Measurements from ENCODE around the gene LIG4. TPM values are rescaled to one million over a fixed set of nuclear protein-coding genes. Genes with fewer than 3 reads are reported as not detected.
"Not testable (repeated sequence)": the region's sequence is repeated elsewhere in the genome, so short reads cannot be mapped to it uniquely, and the experiment has no call there.

LIG4 gene
- 1 to 10 TPM; 2.2 to 5.2 (median 4.6) TPM for polyA plus RNA-seq

DNA sequence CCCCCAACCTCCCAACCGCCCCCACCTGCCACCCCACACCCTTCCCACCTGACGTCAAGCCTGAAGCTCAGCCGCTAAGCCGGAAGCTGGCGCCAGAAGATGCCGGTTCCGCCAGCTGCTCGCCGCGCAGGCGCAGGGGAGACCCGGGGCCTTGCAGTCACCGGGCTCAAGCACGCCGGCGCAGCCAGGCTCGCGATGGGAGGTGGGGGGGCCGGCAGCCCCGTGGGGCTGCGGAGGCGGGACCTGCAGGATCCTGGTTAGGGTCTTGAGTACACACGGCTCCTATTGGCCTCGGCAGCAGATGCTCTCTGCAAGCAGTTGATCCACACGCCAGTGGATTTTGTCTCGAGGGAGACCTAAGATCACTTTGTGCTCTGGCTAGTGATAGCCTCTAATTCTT, at the start of gene LIG4:
LIG4 (minus strand) TSS at position 101 of the 400 bp plus-strand sequence. CDS start 4,268 bp downstream, outside the sequence.
- 0% methylated on average over 23 to 25 of the region's 26 CpGs for WGBS, 3 donors
- H3K27ac ChIP-seq (ENCODE audit: low read depth, low read length) = no peak within 1 kb of the TSS

DNA sequence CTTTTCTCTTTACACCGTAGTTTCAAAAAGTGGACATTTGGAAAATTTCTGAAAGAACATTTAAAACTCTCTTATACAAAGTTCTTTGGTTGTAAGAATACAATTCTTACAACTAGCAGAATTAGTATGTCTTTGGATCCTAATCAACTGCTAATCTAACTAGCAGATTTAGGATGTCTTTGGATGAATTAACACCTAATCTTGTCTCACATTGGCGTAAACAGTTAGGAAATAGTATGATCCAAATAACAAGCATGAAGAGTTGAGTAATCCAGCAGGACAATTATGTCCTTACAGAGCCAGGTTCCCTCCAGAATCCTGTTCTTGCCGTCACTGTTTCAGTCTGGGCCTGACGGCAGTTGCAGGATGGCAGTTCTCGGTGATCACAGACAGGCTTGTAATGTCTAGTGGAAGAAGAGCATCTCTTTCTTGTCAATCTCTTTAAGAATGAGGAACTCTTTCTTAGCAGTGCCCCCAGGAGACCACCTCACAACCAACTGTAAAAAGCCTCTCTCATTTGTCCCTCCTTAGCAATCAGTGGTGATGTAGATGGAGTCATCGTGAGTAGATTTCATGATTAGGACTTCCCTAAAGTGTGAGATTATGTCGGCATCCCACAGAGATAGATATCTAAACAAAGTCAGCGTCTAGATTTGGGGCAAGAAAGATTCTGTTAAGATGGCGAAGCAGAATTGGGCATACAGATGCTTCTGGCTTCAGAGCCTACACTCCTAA, 48.5 kb upstream of the LIG4 start:
- 84 to 95% (median 85%) methylated on average over 9 of the region's 9 CpGs for WGBS, 3 donors
- H3K27ac ChIP-seq (ENCODE audit: low read depth, low read length) = no peak overlapping the region

GRCh38 chr13:108257248-108257647, 41.9 kb upstream of the LIG4 start:
- 37 to 76% (median 64%) methylated on average over 2 of the region's 2 CpGs for WGBS, 3 donors
- no peak overlapping the region for H3K27ac ChIP-seq (ENCODE audit: low read depth, low read length)

GRCh38 chr13:108249150-108249549, 33.8 kb upstream of the LIG4 start:
- WGBS, 3 donors = 71 to 74% (median 72%) methylated on average over 4 of the region's 4 CpGs
- H3K27ac ChIP-seq (ENCODE audit: low read depth, low read length) = no peak overlapping the region

DNA sequence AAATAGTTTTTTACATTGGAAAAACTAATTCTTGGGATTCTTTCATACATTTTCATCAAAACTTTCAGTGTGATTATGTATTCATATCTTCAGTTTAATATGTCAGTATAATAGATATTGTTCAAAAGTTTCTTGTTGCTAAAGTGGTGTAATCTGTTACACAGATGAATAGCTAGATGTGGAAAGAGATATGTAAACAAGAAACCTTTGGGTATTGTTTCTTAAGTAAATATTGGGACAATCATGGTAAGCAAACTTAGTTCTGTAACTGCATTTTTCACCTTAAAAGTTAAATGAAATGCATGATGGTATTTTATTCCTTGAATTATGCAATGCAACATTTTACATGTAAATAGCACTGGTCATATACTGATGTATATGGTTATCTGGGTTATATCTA, 15.0 kb upstream of the LIG4 start:
- H3K27ac ChIP-seq (ENCODE audit: low read depth, low read length) = no peak overlapping the region

DNA sequence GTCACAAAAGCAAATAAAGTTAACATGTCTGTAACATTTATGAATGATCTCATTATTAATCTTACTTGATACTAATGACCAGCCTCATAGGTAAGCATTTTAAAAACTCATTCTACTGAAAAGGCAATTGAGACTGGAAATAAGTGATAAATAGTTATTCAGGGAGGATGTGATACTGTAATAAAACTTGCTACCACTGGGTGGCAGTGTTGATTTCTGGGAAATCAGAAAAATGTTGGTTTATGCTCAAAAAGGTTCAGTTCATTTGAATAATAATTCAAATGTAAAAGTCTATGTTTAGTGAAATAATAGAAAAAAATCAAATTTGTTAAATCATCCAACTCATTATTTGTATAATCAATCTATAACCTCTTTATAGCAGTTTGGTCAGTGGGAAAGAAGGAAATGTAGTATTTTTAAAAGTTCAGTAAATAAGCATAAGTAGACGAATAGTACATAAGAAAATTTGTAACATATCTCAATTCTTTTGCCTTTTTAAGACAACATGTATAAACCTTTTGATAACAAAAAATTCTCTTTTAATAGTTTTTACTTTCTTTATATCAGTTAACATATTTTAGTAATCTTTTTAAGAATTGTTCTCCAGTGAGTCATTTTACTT, 12.4 kb upstream of the LIG4 start:
- WGBS, 3 donors = 65 to 93% (median 83%) methylated on average over 1 of the region's 1 CpG
- H3K27ac ChIP-seq (ENCODE audit: low read depth, low read length) = no peak overlapping the region

- 11 to 14% (median 11%) methylated on average over 1 of the region's 1 CpG for WGBS, 3 donors
- H3K27ac ChIP-seq (ENCODE audit: low read depth, low read length) = no peak overlapping the region
Measured at GRCh38 chr13:108226184-108226583, 10.8 kb upstream of the LIG4 start.

DNA sequence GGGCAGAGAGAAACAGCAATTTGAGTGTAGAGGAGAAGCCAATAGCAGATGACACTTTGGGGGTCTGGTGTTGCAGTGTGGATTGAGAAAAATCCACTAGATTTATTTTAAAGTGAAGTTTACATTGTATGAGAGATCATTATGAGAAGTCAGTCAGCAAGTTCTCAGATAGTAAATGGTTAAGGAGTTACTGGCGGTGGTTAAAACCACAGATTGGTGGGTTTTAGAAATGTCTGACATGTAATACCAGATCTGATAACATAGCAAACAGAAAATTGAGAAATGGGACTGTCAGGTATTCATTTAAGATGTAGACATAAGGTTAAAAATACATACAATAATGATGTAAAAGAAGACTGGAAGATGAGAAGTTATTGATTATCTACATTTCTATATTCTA, 10.1 kb upstream of the LIG4 start:
- H3K27ac ChIP-seq (ENCODE audit: low read depth, low read length) = no peak overlapping the region
- WGBS, 3 donors = 38 to 69% (median 55%) methylated on average over 1 of the region's 1 CpG

DNA sequence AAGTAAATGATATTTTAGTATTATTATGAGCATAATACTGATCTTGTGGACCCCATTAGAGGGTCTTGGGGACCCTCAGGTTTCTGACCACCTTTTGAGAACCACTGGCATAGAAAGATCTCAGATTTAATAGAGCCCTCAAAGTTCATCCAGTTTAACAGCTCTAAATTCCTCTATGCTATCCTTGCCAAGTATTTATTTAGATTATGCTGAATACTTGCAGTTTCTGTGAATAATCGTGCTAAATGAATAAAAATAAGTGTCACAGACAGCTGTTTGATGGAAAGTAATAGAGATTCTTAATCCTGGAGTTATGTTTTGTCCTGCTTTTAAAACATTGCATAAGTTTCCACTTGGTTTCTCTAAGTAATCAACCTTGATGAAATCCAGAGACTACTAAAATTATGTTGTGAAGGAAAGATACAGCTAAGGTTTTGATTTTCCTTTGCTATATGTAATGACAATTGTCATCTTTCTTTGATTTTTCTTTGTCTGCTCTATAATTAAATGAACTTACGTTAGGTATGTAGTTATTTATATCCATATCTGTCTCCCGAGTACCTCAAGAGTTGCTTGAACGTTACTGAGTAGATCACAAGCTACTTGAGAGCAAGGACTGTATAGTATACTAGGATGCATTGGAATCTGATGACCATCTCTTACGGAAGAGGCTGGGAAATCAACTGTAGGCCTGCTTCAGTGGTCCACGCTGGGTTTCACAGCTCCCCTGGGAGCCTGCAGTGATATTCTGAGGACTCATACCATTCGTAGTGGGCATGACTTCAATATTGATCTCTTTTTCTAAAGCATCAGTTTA, 8.6 kb upstream of the LIG4 start:
- 79 to 84% (median 81%) methylated on average over 7 of the region's 7 CpGs for WGBS, 3 donors
- no peak overlapping the region for H3K27ac ChIP-seq (ENCODE audit: low read depth, low read length)

GRCh38 chr13:108220041-108220440, 4.7 kb upstream of the LIG4 start:
- H3K27ac ChIP-seq (ENCODE audit: low read depth, low read length) = no peak overlapping the region
- WGBS, 3 donors = 21 to 45% (median 41%) methylated on average over 1 of the region's 1 CpG

GRCh38 chr13:108218044-108218974, 3.0 kb upstream of the LIG4 start, which contains the start of gene ABHD13:
ABHD13 (plus strand) TSS chr13:108218392; CDS start chr13:108229219, 10,827 bp downstream.
- H3K27ac ChIP-seq (ENCODE audit: low read depth, low read length) = no peak within 1 kb of the TSS
- WGBS, 3 donors = 0 to 1% (median 0%) methylated on average over 78 to 93 of the region's 93 CpGs

DNA sequence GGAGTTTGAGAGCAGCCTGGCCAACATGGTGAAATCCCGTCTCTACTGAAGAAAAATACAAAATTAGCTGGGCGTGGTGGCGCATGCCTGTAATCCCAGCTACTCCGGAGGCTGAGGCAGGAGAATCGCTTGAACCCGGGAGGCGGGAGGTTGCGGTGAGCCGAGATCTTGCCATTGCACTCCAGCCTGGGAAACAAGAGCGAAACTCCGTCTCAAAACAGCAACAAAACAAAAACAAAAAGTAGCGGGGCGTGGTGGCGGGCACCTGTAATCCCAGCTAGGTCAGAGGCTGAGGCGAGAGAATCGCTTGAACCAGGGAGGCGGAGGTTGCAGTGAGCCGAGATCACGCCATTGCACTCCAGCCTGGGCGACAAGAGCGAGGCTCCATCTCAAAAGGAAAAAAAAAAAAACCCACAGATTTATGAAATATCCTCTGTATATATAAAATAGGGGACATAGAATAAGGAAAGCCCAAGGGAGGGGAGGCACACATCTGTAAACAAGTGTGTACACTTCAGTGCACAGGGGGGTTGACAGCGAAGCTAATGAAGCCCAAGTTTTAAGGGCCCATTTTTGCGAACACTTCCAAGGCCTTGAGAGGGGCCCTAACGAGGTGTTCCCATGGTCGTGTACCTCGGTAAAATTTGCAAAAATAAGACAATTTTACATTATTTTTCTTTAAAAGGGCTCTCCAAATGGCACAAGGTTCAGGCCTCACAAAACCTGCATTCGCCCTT, 2.1 kb upstream of the LIG4 start:
- not testable (repeated sequence) for H3K27ac ChIP-seq (ENCODE audit: low read depth, low read length)
- WGBS, 3 donors = 69 to 70% (median 70%) methylated on average over 27 of the region's 27 CpGs

- WGBS, 3 donors = 8 to 24% (median 18%) methylated on average over 27 to 41 of the region's 41 CpGs
- H3K27ac ChIP-seq (ENCODE audit: low read depth, low read length) = no peak overlapping the region
Measured at GRCh38 chr13:108214441-108215271, 680 bp downstream of the LIG4 start.

- no peak overlapping the region for H3K27ac ChIP-seq (ENCODE audit: low read depth, low read length)
- WGBS, 3 donors = 56 to 75% (median 74%) methylated on average over 5 of the region's 5 CpGs
Measured at GRCh38 chr13:108213946-108214345, 1.4 kb downstream of the LIG4 start.

DNA sequence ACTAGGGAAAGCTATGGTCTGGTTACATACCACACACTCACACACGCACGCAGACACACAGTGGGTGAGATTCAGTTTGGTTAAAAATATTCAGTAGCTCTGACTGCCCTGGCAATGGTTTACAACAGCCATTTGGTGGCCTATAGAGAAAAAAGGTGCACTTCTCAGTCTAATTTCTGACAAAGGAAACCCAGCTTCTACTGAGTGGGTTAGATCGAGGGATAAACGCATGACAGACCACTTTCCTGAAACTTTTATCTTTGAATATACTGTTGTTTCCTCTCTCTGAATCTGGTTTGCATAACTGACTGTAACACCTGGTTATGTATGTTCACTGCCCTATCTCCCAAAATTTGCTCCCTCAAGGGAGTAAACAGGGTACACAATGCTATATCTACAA, 2.5 kb downstream of the LIG4 start:
- no peak overlapping the region for H3K27ac ChIP-seq (ENCODE audit: low read depth, low read length)
- 76 to 90% (median 86%) methylated on average over 4 of the region's 4 CpGs for WGBS, 3 donors

DNA sequence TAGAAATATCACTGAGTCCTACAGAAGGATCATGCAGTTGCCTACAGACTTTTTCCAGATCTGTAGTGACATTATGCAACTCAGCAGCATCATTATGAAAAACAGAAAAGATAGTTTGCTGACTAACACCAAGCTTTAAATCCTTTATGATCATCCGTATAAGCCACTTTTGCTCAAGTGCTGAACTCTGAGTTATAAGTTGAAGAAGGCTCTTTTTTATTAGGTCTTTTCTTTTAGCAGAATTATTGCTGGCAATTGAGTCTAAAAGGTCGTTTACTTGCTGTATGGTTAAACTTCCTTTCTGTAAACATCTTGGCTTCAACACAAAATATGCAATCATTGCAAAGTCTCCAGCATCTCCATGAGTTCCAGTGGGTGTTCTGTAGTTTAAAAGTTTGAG, 4.8 kb downstream of the LIG4 start:
- 76 to 86% (median 80%) methylated on average over 2 of the region's 2 CpGs for WGBS, 3 donors
- H3K27ac ChIP-seq (ENCODE audit: low read depth, low read length) = no peak overlapping the region

All from adipose tissue (tissue), 3 donors.